Keratinocyte (primary cell): Measurements from ENCODE around the gene SLFN5. TPM values are rescaled to one million over a fixed set of nuclear protein-coding genes. Genes with fewer than 3 reads are reported as not detected.

Source experiments
- DNase-seq: peaks from one replicate; pipeline ENCODE4 v3.0.0-alpha.2; 2011; ENCODE audit warnings: low read depth, missing footprints, low spot score
- FAIRE-seq: peaks from 2 replicates; lab custom pipeline; 2011; peaks lifted over from hg19 to GRCh38; lab: Jason Lieb, UNC
- H2AFZ ChIP-seq: 2 replicates; pipeline ENCODE4 v1.6.0; 2012; ENCODE audit warnings: low read length, control low read depth, inconsistent platforms; ENCODE audit not compliant: control insufficient read depth
- H3K27ac ChIP-seq: 2 replicates; pipeline ENCODE4 v1.5.1; 2011; ENCODE audit warnings: low read length; ENCODE audit not compliant: control insufficient read depth, insufficient read depth
- H3K27me3 ChIP-seq: 3 replicates; pipeline ENCODE4 v1.6.0; 2011; ENCODE audit warnings: low read length; ENCODE audit not compliant: control insufficient read depth, insufficient read depth; ENCODE audit errors: extremely low read depth
- H3K36me3 ChIP-seq, 2 experiments: 2 replicates in 1 of 2; 3 replicates in 1 of 2; pipeline ENCODE4 v1.5.1; 2011; ENCODE audit warnings: low read length in 2 of 2, mild to moderate bottlenecking in 1 of 2; ENCODE audit not compliant: control insufficient read depth in 2 of 2, insufficient read depth in 2 of 2; ENCODE audit errors: extremely low read depth in 1 of 2
- H3K4me1 ChIP-seq: 3 replicates; pipeline ENCODE4 v1.5.1; 2011; ENCODE audit warnings: low read length; ENCODE audit not compliant: control insufficient read depth, insufficient read depth; ENCODE audit errors: extremely low read depth
- H3K4me2 ChIP-seq: 3 replicates; pipeline ENCODE4 v1.6.0; 2011; ENCODE audit warnings: low read depth, low read length; ENCODE audit not compliant: control insufficient read depth, insufficient read depth; ENCODE audit errors: extremely low read depth
- H3K4me3 ChIP-seq, 3 experiments: fragments of 200-600 bp in 1 of 3; sonication (generic) in 1 of 3; 2 replicates in 2 of 3; 3 replicates in 1 of 3; pipeline ENCODE4 v1.5.1; 2011 to 2016; ENCODE audit warnings: low read length in 3 of 3, mild to moderate bottlenecking in 3 of 3, control low read depth in 2 of 3, inconsistent platforms in 1 of 3, low read depth in 1 of 3, mixed read lengths in 1 of 3, mixed run types in 1 of 3, moderate library complexity in 1 of 3; ENCODE audit not compliant: control insufficient read depth in 2 of 3, insufficient read depth in 2 of 3; ENCODE audit errors: extremely low read depth in 1 of 3
- H3K79me2 ChIP-seq: 2 replicates; pipeline ENCODE4 v1.6.0; 2012; ENCODE audit warnings: low read length; ENCODE audit not compliant: control insufficient read depth, insufficient read depth
- H3K9ac ChIP-seq: 3 replicates; pipeline ENCODE4 v1.6.0; 2011; ENCODE audit warnings: low read length; ENCODE audit not compliant: control insufficient read depth, insufficient read depth; ENCODE audit errors: extremely low read depth
- H3K9me1 ChIP-seq: 3 replicates; pipeline ENCODE4 v1.6.0; 2011; ENCODE audit warnings: low read length; ENCODE audit not compliant: control insufficient read depth, insufficient read depth; ENCODE audit errors: extremely low read depth
- H3K9me3 ChIP-seq: 2 replicates; pipeline ENCODE4 v1.5.1; 2012; ENCODE audit warnings: low read depth, low read length; ENCODE audit not compliant: control insufficient read depth
- H4K20me1 ChIP-seq: 3 replicates; pipeline ENCODE4 v1.6.0; 2011; ENCODE audit warnings: low read length; ENCODE audit not compliant: control insufficient read depth, insufficient read depth; ENCODE audit errors: extremely low read depth
- EZH2 ChIP-seq: IDR thresholded peaks from one replicate; pipeline ENCODE4 v1.6.1; 2012; ENCODE audit warnings: inconsistent platforms, mild to moderate bottlenecking, low read length, moderate library complexity
- dilution Hi-C: fragments of 300-500 bp; cut with MboI; formaldehyde crosslinking; loops from one replicate; pipeline ENCODE4 v1.7.0; 2020; ENCODE audit warnings: low sequenced_read_pairs; ENCODE audit not compliant: extremely low pct_ligation_motif_present
- polyA plus RNA-seq, 5 experiments: library from polyadenylated mRNA; depleted of rRNA in 3 of 5; stranded (reverse) in 3 of 5; stranded (forward) in 1 of 5; unstranded in 1 of 5; fragments of >200 nt; gene quantifications; 1 replicate in 1 of 5; 2 replicates in 3 of 5; 3 replicates in 1 of 5; pipeline versions ENCODE4 v1.2.1 to v1.2.3, GENCODE V29; 2011 to 2012; ENCODE audit warnings: missing spikeins in 2 of 5, low read depth in 1 of 5, low replicate concordance in 1 of 5
- TF ChIP-seq, protein P1 (sequence below), 3 experiments: IDR thresholded peaks in 1 of 3; conservative IDR thresholded peaks in 1 of 3; optimal IDR thresholded peaks in 1 of 3; 2 replicates in 2 of 3; 3 replicates in 1 of 3; pipeline versions ENCODE3 to v1.5.1; 2011; ENCODE audit warnings: low read length in 3 of 3, mild to moderate bottlenecking in 3 of 3, moderate library complexity in 2 of 3, control low read depth in 1 of 3, inconsistent platforms in 1 of 3; ENCODE audit not compliant: insufficient read depth in 2 of 3; ENCODE audit errors: extremely low read depth in 1 of 3

The SLFN5 gene
- polyA plus RNA-seq, 1 donor (not counting 4 experiments of a cell fraction or from before 2014, with no cell fraction given) = 79.9 TPM

DNA sequence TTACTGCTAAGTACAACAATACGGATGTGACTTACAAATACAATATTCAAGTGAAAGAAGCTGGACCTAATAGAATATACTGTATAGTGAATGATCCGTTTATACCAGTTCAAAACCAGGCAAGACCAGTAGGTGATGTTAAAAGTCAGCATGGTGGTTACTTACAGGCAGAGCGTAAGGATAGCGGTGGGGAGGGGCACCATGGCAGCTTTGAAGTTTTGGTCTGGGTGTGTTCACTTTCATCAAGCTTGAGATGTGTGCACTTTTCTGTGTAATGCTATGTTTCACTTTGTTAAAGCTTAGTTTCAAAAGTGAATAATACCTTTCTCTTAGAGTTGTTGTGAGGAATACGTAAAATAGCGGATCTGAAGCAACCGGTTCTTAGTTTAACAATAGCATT lies 32.1 kb upstream of the SLFN5 start:
- TF ChIP-seq, protein P1, sequence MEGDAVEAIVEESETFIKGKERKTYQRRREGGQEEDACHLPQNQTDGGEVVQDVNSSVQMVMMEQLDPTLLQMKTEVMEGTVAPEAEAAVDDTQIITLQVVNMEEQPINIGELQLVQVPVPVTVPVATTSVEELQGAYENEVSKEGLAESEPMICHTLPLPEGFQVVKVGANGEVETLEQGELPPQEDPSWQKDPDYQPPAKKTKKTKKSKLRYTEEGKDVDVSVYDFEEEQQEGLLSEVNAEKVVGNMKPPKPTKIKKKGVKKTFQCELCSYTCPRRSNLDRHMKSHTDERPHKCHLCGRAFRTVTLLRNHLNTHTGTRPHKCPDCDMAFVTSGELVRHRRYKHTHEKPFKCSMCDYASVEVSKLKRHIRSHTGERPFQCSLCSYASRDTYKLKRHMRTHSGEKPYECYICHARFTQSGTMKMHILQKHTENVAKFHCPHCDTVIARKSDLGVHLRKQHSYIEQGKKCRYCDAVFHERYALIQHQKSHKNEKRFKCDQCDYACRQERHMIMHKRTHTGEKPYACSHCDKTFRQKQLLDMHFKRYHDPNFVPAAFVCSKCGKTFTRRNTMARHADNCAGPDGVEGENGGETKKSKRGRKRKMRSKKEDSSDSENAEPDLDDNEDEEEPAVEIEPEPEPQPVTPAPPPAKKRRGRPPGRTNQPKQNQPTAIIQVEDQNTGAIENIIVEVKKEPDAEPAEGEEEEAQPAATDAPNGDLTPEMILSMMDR (optimal IDR thresholded peaks at IDR 0.05 in 1 of 3, IDR thresholded peaks at IDR 0.05 in 1 of 3, conservative IDR thresholded peaks at IDR 0.05 in 1 of 3; ENCODE audit: extremely low read depth in 1 of 3, insufficient read depth in 2 of 3, low read length in 3 of 3) = no peak
- no peak for TF ChIP-seq EZH2
- Histone ChIP-seq H3K36me3 (no peaks in the 10 kb centered on the region), H3K79me2 (no peaks in the 10 kb centered on the region), H4K20me1 (no peaks in the 10 kb centered on the region), H3K4me3 (no peak overlapping the region), H2AFZ (no peak overlapping the region), H3K9me3 (no peaks in the 10 kb centered on the region), H3K27me3 (no peaks in the 10 kb centered on the region), H3K4me2 (no peak overlapping the region), H3K9me1 (no peaks in the 10 kb centered on the region), H3K27ac (no peak overlapping the region), H3K9ac (no peak overlapping the region), H3K4me1 (no peaks in the 10 kb centered on the region)
- dilution Hi-C loops = no loop called here
- DNase-seq (no peak), FAIRE-seq (no peak)

DNA sequence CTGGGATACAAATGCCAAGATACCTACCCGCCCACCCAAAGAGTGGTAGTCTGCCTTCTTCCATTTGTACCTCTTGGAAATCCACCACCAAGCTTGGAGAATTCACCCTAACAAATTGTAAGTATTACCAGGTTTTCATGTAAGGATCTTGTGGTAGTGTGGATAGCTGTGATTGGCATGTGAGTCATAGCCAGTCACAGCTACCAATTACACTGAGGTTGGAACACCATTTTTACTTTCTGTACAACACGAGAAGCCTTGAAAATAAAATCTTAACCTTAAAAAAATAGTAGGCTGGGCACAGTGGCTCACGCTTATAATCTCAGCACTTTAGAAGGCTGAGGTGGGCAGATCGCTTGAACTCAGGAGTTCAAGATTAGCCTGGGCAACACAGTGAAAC lies 30.2 kb upstream of the SLFN5 start:
- Histone ChIP-seq H3K4me2 (no peak overlapping the region), H3K36me3 (no peaks in the 10 kb centered on the region), H4K20me1 (no peaks in the 10 kb centered on the region), H3K9me3 (no peaks in the 10 kb centered on the region), H3K79me2 (no peaks in the 10 kb centered on the region), H3K4me1 (no peaks in the 10 kb centered on the region), H3K4me3 (no peak overlapping the region), H3K9ac (no peak overlapping the region), H3K27me3 (no peaks in the 10 kb centered on the region), H3K9me1 (no peaks in the 10 kb centered on the region), H3K27ac (no peak overlapping the region), H2AFZ (no peak overlapping the region)
- dilution Hi-C loops = no loop called here
- TF ChIP-seq, protein P1 (optimal IDR thresholded peaks at IDR 0.05 in 1 of 3, IDR thresholded peaks at IDR 0.05 in 1 of 3, conservative IDR thresholded peaks at IDR 0.05 in 1 of 3; ENCODE audit: extremely low read depth in 1 of 3, insufficient read depth in 2 of 3, low read length in 3 of 3) = no peak
- no peak for TF ChIP-seq EZH2
- FAIRE-seq = no peak
- no peak for DNase-seq
